IMR-90 (cell line): ENCODE measurements around the gene CFHR1. TPM values are rescaled to one million over a fixed set of nuclear protein-coding genes. Genes with fewer than 3 reads are reported as not detected.

Experiments used
- ATAC-seq: fragments of 200-7000 bp; cut with Tn5 transposase; 2 replicates; pipeline ENCODE4 v1.9.1; 2020; ENCODE audit warnings: low read depth, mild to moderate bottlenecking, moderate library complexity
- BruUV-seq: library from RNA; stranded (reverse); fragments of 400-500 nt; replicated peaks from 2 replicates; lab custom pipeline; 2021; lab: Mats Ljungman, UMichigan
- CTCF ChIA-PET: fragments of 300-600 bp; formaldehyde crosslinking; extraction: SDS; loops from one replicate; lab custom pipeline; 2021; ENCODE audit warnings: antibody characterized with exemption; lab: Yijun Ruan, JAX
- POLR2A ChIA-PET: fragments of 300-600 bp; sonication (Branson Sonifier 250); formaldehyde crosslinking; loops from one replicate; lab custom pipeline; 2022; ENCODE audit warnings: antibody characterized with exemption; ENCODE audit not compliant: unreplicated experiment; lab: Charles Lee
- DNase-seq: peaks from one replicate; pipeline ENCODE4 v3.0.0; 2013
- H2AFZ ChIP-seq: replicated peaks from 2 replicates; pipeline ENCODE3; 2013; ENCODE audit warnings: low read length, mild to moderate bottlenecking; ENCODE audit not compliant: poor library complexity
- H2AK5ac ChIP-seq: 2 replicates; pipeline ENCODE4 v1.6.1; 2013; ENCODE audit warnings: low read depth, low read length, inconsistent platforms
- H2AK9ac ChIP-seq: replicated peaks from 2 replicates; pipeline ENCODE3; 2013; ENCODE audit warnings: mild to moderate bottlenecking, low read depth, low read length, moderate library complexity; ENCODE audit not compliant: poor library complexity
- H2BK120ac ChIP-seq: 2 replicates; pipeline ENCODE4 v1.6.1; 2013; ENCODE audit warnings: low read depth, low read length, inconsistent platforms
- H2BK15ac ChIP-seq: 3 replicates; pipeline ENCODE4 v1.6.1; 2013; ENCODE audit warnings: low read depth, low read length, inconsistent platforms
- H2BK20ac ChIP-seq: 2 replicates; pipeline ENCODE4 v1.6.1; 2013; ENCODE audit warnings: low read depth, mild to moderate bottlenecking, inconsistent platforms, low read length, moderate library complexity
- H2BK5ac ChIP-seq: 2 replicates; pipeline ENCODE4 v1.6.1; 2013; ENCODE audit warnings: mild to moderate bottlenecking, low read depth, low read length, inconsistent platforms; ENCODE audit not compliant: poor library complexity, severe bottlenecking
- H3K14ac ChIP-seq: replicated peaks from 2 replicates; pipeline ENCODE4 v1.6.1; 2013; ENCODE audit warnings: low read depth, low read length, inconsistent platforms
- H3K18ac ChIP-seq: 2 replicates; pipeline ENCODE4 v1.6.1; 2013; ENCODE audit warnings: low read depth, low read length, control low read depth
- H3K23ac ChIP-seq: 2 replicates; pipeline ENCODE4 v1.6.1; 2013; ENCODE audit warnings: low read depth, low read length, inconsistent platforms
- H3K27ac ChIP-seq: 2 replicates; pipeline ENCODE4 v1.5.1; 2013; ENCODE audit warnings: mild to moderate bottlenecking, control low read depth, low read length; ENCODE audit not compliant: insufficient read depth
- H3K27me3 ChIP-seq: 2 replicates; pipeline ENCODE4 v1.6.1; 2013; ENCODE audit warnings: low read length; ENCODE audit not compliant: control insufficient read depth, insufficient read depth
- H3K36me3 ChIP-seq: 2 replicates; pipeline ENCODE4 v1.6.1; 2013; ENCODE audit warnings: low read length, mixed read lengths; ENCODE audit not compliant: control insufficient read depth, insufficient read depth
- H3K4ac ChIP-seq: 2 replicates; pipeline ENCODE4 v1.6.1; 2013; ENCODE audit warnings: low read depth, low read length, inconsistent platforms
- H3K4me1 ChIP-seq: 2 replicates; pipeline ENCODE4 v1.6.1; 2013; ENCODE audit warnings: low read length, mixed read lengths; ENCODE audit not compliant: control insufficient read depth, insufficient read depth
- H3K4me2 ChIP-seq: 2 replicates; pipeline ENCODE4 v1.6.1; 2013; ENCODE audit warnings: low read depth, mild to moderate bottlenecking, control low read depth, low read length, moderate library complexity
- H3K4me3 ChIP-seq: 2 replicates; pipeline ENCODE4 v1.5.1; 2013; ENCODE audit warnings: low read depth, mild to moderate bottlenecking, control low read depth, low read length, moderate library complexity; ENCODE audit not compliant: insufficient read depth
- H3K56ac ChIP-seq: 2 replicates; pipeline ENCODE4 v1.6.1; 2013; ENCODE audit warnings: low read length, inconsistent platforms; ENCODE audit not compliant: insufficient read depth; ENCODE audit errors: extremely low read depth
- H3K79me1 ChIP-seq, 2 experiments: 2 replicates each; pipeline ENCODE4 v1.6.1; 2013; ENCODE audit warnings: low read length in 2 of 2, inconsistent platforms in 1 of 2, low read depth in 1 of 2
- H3K9ac ChIP-seq: 2 replicates; pipeline ENCODE4 v1.6.1; 2013; ENCODE audit warnings: low read depth, low read length, control low read depth
- H3K9me1 ChIP-seq: 2 replicates; pipeline ENCODE4 v1.6.1; 2013; ENCODE audit warnings: low read length, inconsistent platforms; ENCODE audit not compliant: insufficient read depth
- H3K9me3 ChIP-seq: 2 replicates; pipeline ENCODE4 v1.6.1; 2013; ENCODE audit warnings: low read length; ENCODE audit not compliant: control insufficient read depth, insufficient read depth
- H4K20me1 ChIP-seq: 2 replicates; pipeline ENCODE4 v1.6.1; 2013; ENCODE audit warnings: low read length, inconsistent platforms; ENCODE audit not compliant: insufficient read depth
- H4K5ac ChIP-seq: 2 replicates; pipeline ENCODE4 v1.6.1; 2013; ENCODE audit warnings: mild to moderate bottlenecking, low read depth, low read length, control low read depth
- H4K8ac ChIP-seq, 2 experiments: 2 replicates each; pipeline ENCODE4 v1.6.1; 2013; ENCODE audit warnings: low read depth in 2 of 2, low read length in 2 of 2, control low read depth in 1 of 2, inconsistent platforms in 1 of 2
- H4K91ac ChIP-seq: 2 replicates; pipeline ENCODE4 v1.6.1; 2013; ENCODE audit warnings: low read depth, low read length, inconsistent platforms; ENCODE audit not compliant: insufficient read depth
- RFX5 ChIP-seq: IDR thresholded peaks from 2 replicates; pipeline ENCODE4 v1.8.0; 2012; ENCODE audit warnings: low read depth, mild to moderate bottlenecking, low read length, moderate library complexity
- WGBS, 2 experiments: methylation state at CpG; one replicate each; pipeline versions ENCODE4 v1.1.5 to v1.1.7; 2013; ENCODE audit warnings: missing lambda C conversion rate in 2 of 2; ENCODE audit not compliant: insufficient read length in 1 of 2; ENCODE audit errors: extremely low coverage in 2 of 2; 5-methylcytosine and 5-hydroxymethylcytosine counted together
- dilution Hi-C: fragments of 300-500 bp; cut with HindIII; formaldehyde crosslinking; loops from one replicate; pipeline ENCODE4 v1.14.3; 2018; ENCODE audit warnings: low sequenced_read_pairs; ENCODE audit not compliant: unreplicated experiment
- in situ Hi-C: fragments of 300-500 bp; cut with MboI; formaldehyde crosslinking; loops from 3 replicates; pipeline ENCODE4 v1.14.3; 2019; ENCODE audit warnings: low sequenced_read_pairs, inconsistent platforms, mixed read lengths
- intact Hi-C: fragments of 100-400 bp; cut with micrococcal nuclease; formaldehyde crosslinking; loops from 2 replicates; pipeline ENCODE4 v1.10.0; 2022
- polyA plus RNA-seq, 3 experiments: library from polyadenylated mRNA; depleted of rRNA; stranded (reverse); fragments of >200 nt; gene quantifications; 2 replicates each; pipeline ENCODE4 v1.2.3, GENCODE V29; 2012; ENCODE audit warnings: low replicate concordance in 1 of 3
- total RNA-seq: library from RNA; depleted of rRNA; stranded (reverse); fragments of >200 nt; gene quantifications from 2 replicates; pipeline ENCODE4 v1.2.3, GENCODE V29; 2012

Gene CFHR1
- total and polyA plus RNA-seq, 2 of the 4 experiments (the other 2 are of a cell fraction) = not detected

DNA sequence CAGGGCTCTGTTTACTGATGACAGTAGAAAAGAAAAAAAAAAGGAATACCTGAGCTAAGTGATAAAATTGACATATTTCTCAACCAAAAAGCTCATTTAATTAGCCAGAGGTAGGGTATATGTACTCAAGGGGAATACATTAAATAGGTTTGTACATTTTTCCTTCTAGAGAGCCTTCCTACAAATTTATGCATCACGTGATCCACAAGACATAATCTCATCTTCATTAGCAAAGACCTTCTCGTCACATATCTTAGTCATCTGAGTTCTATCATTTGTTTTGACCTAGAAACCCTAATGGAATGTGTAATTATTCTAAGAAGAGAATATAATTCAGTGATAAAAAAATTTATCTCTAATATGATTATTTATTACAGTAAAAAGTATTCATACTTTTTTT is 37.7 kb downstream of the CFHR1 start:
- no peak overlapping the region for H3K27ac ChIP-seq
- in situ Hi-C loops = no loop called here
- no peak for TF ChIP-seq RFX5
- no peak overlapping the region for H3K4me2 ChIP-seq
- no peak overlapping the region for H3K14ac ChIP-seq
- H3K23ac ChIP-seq = no peak overlapping the region
- no CpG with 5 or more reads among the region's 2 CpGs for WGBS, 2 experiments
- no peak overlapping the region for H2BK15ac ChIP-seq
- H4K20me1 ChIP-seq = no peaks in the 10 kb centered on the region
- no peak overlapping the region for H3K56ac ChIP-seq
- intact Hi-C loops = no loop called here
- H3K79me1 ChIP-seq = no peaks in the 10 kb centered on the region
- H4K91ac ChIP-seq = no peak overlapping the region
- H3K9ac ChIP-seq = no peak overlapping the region
- H3K18ac ChIP-seq = no peak overlapping the region
- H4K8ac ChIP-seq = no peak overlapping the region
- H2BK120ac ChIP-seq = no peak overlapping the region
- no peaks in the 10 kb centered on the region for H3K27me3 ChIP-seq
- H3K9me1 ChIP-seq = no peaks in the 10 kb centered on the region
- CTCF ChIA-PET = no interaction called here
- DNase-seq (no peak), ATAC-seq (no peak)
- H3K4me1 ChIP-seq = no peaks in the 10 kb centered on the region
- H2AK9ac ChIP-seq = no peak overlapping the region
- H3K36me3 ChIP-seq = no peaks in the 10 kb centered on the region
- POLR2A ChIA-PET = no interaction called here
- dilution Hi-C loops = no loop called here
- no peak overlapping the region for H3K4me3 ChIP-seq
- H3K4ac ChIP-seq = no peak overlapping the region
- H2BK20ac ChIP-seq = no peak overlapping the region
- H2BK5ac ChIP-seq = no peak overlapping the region
- no peak overlapping the region for H2AK5ac ChIP-seq
- no peak overlapping the region for H2AFZ ChIP-seq
- no peak overlapping the region for H4K5ac ChIP-seq
- no peaks in the 10 kb centered on the region for H3K9me3 ChIP-seq
- BruUV-seq = no TSS peak
